SJCRH30 (cell line): ENCODE measurements around the gene TTC28. TPM values are rescaled to one million over a fixed set of nuclear protein-coding genes. Genes with fewer than 3 reads are reported as not detected.

Experiments
- DNase-seq, 2 experiments: peaks; one replicate each; pipeline ENCODE4 v3.0.0-alpha.2; 2015 to 2020
- H3K27ac ChIP-seq: fragments of 250-450 bp; sonication (Bioruptor Pico); 2 replicates; pipeline ENCODE4 v1.5.1; 2020; ENCODE audit warnings: mild to moderate bottlenecking, moderate library complexity
- H3K27me3 ChIP-seq: fragments of 250-450 bp; sonication (Bioruptor Pico); 2 replicates; pipeline ENCODE4 v1.5.1; 2020; ENCODE audit warnings: mild to moderate bottlenecking, moderate library complexity
- H3K36me3 ChIP-seq: fragments of 250-450 bp; sonication (Bioruptor Pico); 2 replicates; pipeline ENCODE4 v1.5.1; 2020; ENCODE audit warnings: mild to moderate bottlenecking, moderate library complexity
- H3K4me1 ChIP-seq: fragments of 250-450 bp; sonication (Bioruptor Pico); 2 replicates; pipeline ENCODE4 v1.5.1; 2020; ENCODE audit warnings: mild to moderate bottlenecking, moderate library complexity
- H3K4me3 ChIP-seq: fragments of 250-450 bp; sonication (Bioruptor Pico); 2 replicates; pipeline ENCODE4 v1.5.1; 2020; ENCODE audit warnings: mild to moderate bottlenecking, moderate library complexity
- H3K9me3 ChIP-seq: fragments of 250-450 bp; sonication (Bioruptor Pico); replicated peaks from 2 replicates; pipeline ENCODE4 v1.5.1; 2020; ENCODE audit warnings: mild to moderate bottlenecking, moderate library complexity
- total RNA-seq: library from RNA; depleted of rRNA; stranded (reverse); fragments of >200 nt; shearing (Covaris generic); gene quantifications from 2 replicates; pipeline ENCODE4 v1.2.3, GENCODE V29; 2014

The TTC28 gene
- total RNA-seq, 1 experiment from 2014 or later, result 12.8 TPM

- Histone ChIP-seq H3K27ac (no peak overlapping the region), H3K4me1 (peaks cover 10% of the 10 kb centered on the region), H3K36me3 (no peaks in the 10 kb centered on the region), H3K4me3 (no peak overlapping the region), H3K27me3 (no peaks in the 10 kb centered on the region), H3K9me3 (no peaks in the 10 kb centered on the region)
- no peak for DNase-seq
These were observed 687.9 kb downstream of the TTC28 start for GRCh38 chr22:27991586-27992293.

DNA sequence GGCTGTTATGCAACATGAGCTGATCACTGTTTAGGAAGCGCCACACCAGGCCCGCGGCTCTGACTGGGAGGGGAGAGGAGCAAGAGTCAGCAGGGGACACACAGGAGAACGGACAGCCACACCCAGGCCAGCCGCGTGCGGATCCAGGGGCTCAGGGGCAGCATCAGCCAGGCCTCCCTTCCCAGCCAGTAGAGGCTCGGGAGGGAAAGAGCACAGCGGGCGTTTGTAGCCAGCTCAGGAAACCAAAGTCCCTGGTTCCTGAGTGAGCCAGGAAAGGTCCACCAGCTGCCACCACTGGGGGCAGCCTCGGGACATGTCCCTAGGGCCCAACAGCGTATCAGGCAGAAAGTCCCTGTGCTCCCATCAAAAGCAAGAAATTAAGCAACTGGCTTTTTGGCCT lies 688.8 kb downstream of the TTC28 start:
- no peak overlapping the region for H3K27ac ChIP-seq
- peak in 1 of 2 experiments; percentile 22 for DNase-seq
- no peaks in the 10 kb centered on the region for H3K9me3 ChIP-seq
- no peak overlapping the region for H3K4me3 ChIP-seq
- H3K27me3 ChIP-seq, result no peaks in the 10 kb centered on the region
- no peaks in the 10 kb centered on the region for H3K36me3 ChIP-seq
- peaks cover 11% of the 10 kb centered on the region for H3K4me1 ChIP-seq

GRCh38 chr22:27990451-27990840 lies 689.2 kb downstream of the TTC28 start:
- Histone ChIP-seq H3K4me3 (no peak overlapping the region), H3K27ac (no peak overlapping the region), H3K9me3 (no peaks in the 10 kb centered on the region), H3K27me3 (no peaks in the 10 kb centered on the region), H3K4me1 (peaks cover 11% of the 10 kb centered on the region), H3K36me3 (no peaks in the 10 kb centered on the region)
- no peak for DNase-seq

GRCh38 chr22:27989758-27990450 lies 689.7 kb downstream of the TTC28 start:
- no peak for DNase-seq
- no peak overlapping the region for H3K27ac ChIP-seq
- H3K4me1 ChIP-seq, result peaks cover 11% of the 10 kb centered on the region
- no peaks in the 10 kb centered on the region for H3K36me3 ChIP-seq
- no peak overlapping the region for H3K4me3 ChIP-seq
- H3K9me3 ChIP-seq, result no peaks in the 10 kb centered on the region
- no peaks in the 10 kb centered on the region for H3K27me3 ChIP-seq

DNA sequence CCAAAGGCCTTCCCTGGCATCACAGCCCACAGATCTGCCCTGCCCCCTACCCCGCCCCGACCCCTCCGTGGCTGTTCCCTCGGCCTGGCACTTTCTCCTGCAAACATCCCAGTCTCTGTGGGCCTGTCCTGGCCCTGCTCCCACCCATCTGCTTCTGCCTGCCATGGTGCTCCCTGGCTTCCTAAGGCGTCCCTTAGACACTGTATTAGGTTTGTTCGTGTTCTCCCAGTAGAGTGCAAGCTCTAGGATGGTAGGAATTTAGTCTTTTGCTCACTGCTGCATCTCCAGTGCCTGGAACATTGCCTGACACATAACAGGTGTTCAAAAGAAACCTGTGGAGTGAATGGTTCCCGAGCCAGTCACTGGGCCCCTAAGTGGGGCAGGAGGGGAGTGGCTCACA lies 690.9 kb downstream of the TTC28 start:
- Histone ChIP-seq H3K9me3 (no peaks in the 10 kb centered on the region), H3K4me1 (peaks cover 11% of the 10 kb centered on the region), H3K27me3 (no peaks in the 10 kb centered on the region), H3K27ac (no peak overlapping the region), H3K36me3 (no peaks in the 10 kb centered on the region), H3K4me3 (no peak overlapping the region)
- no peak for DNase-seq

DNA sequence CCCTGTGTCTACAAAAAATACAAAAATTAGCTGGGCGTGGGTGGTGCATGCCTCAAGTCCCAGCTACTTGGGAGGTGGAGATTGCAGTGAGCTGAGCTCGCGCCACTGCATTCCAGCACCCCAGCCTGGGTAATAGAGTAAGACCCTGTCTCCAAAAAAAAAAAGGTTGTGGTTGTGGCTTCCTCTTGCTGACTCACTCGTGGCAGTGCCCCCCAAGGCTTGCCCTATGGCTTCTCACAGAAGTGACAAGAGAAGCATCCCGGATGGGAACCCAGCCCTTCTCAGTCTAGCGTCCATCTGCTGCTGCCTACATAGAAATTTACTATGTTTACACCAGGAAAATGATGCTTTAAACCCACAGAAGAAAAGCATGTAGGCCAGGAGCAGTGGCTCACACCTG lies 692.1 kb downstream of the TTC28 start:
- Histone ChIP-seq H3K9me3 (no peaks in the 10 kb centered on the region), H3K27me3 (no peaks in the 10 kb centered on the region), H3K27ac (peak overlapping the region; percentile 47; the same call in 1 of the 2 replicates), H3K4me1 (peaks cover 11% of the 10 kb centered on the region), H3K4me3 (no peak overlapping the region), H3K36me3 (peaks cover 3% of the 10 kb centered on the region; the same call in 1 of the 2 replicates)
- peak; percentile 74 to 83 for DNase-seq

- DNase-seq, result no peak
- Histone ChIP-seq H3K4me1 (peaks cover 11% of the 10 kb centered on the region), H3K9me3 (no peaks in the 10 kb centered on the region), H3K36me3 (peaks cover 3% of the 10 kb centered on the region; the same call in 1 of the 2 replicates), H3K27me3 (no peaks in the 10 kb centered on the region), H3K4me3 (no peak overlapping the region), H3K27ac (peak overlapping the region; percentile 47; the same call in 1 of the 2 replicates)
These were observed 692.7 kb downstream of the TTC28 start for GRCh38 chr22:27986937-27987336.

GRCh38 chr22:27986459-27986858 lies 693.2 kb downstream of the TTC28 start:
- Histone ChIP-seq H3K4me3 (no peak overlapping the region), H3K27ac (no peak overlapping the region), H3K4me1 (peaks cover 11% of the 10 kb centered on the region), H3K9me3 (no peaks in the 10 kb centered on the region), H3K36me3 (peaks cover 3% of the 10 kb centered on the region), H3K27me3 (no peaks in the 10 kb centered on the region)
- DNase-seq, result no peak

- no peak for DNase-seq
- no peak overlapping the region for H3K27ac ChIP-seq
- no peaks in the 10 kb centered on the region for H3K27me3 ChIP-seq
- no peaks in the 10 kb centered on the region for H3K9me3 ChIP-seq
- no peak overlapping the region for H3K4me3 ChIP-seq
- H3K36me3 ChIP-seq, result peaks cover 3% of the 10 kb centered on the region
- H3K4me1 ChIP-seq, result peaks cover 11% of the 10 kb centered on the region
These were observed 694.0 kb downstream of the TTC28 start for GRCh38 chr22:27985323-27986275.

- Histone ChIP-seq H3K27me3 (no peaks in the 10 kb centered on the region), H3K27ac (no peak overlapping the region), H3K4me1 (peaks cover 11% of the 10 kb centered on the region), H3K4me3 (no peak overlapping the region), H3K36me3 (peaks cover 3% of the 10 kb centered on the region), H3K9me3 (no peaks in the 10 kb centered on the region)
- DNase-seq, result no peak
These were observed 694.9 kb downstream of the TTC28 start for GRCh38 chr22:27984723-27985122.

DNA sequence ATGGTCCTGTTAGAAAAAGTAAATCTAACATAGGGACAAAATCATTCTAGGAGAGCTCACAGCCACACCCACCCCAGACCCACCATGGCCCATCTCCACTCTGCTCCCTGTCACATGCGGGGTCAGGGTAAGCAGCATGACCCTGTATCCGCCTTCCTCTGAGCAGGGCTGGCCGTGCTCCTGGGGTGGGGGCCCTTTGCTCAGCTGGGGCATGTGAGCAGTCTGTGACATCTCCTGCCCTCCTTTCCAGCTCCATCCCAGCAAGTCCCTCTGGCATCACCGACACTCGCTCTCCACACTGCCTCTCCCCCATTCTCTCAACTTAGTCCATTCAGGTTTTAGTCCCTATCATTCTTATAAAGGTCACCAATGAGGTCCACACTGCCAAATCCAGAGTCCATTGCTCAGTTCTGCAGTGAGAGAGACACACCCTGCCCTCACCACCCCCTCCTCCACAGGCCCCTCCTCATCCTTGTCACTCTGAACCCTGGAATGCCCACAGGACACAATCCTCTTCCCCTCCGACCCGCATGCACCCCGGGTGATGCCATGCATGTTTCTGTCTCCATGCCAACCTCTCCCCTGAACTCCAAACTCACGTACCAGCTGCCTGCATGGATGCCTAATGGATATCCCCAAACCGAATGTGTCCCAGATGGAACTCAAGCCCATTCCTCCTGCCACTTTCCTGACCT lies 695.5 kb downstream of the TTC28 start:
- H3K36me3 ChIP-seq, result peaks cover 3% of the 10 kb centered on the region
- no peak overlapping the region for H3K27ac ChIP-seq
- no peak for DNase-seq
- peaks cover 11% of the 10 kb centered on the region for H3K4me1 ChIP-seq
- no peaks in the 10 kb centered on the region for H3K9me3 ChIP-seq
- H3K27me3 ChIP-seq, result no peaks in the 10 kb centered on the region
- H3K4me3 ChIP-seq, result no peak overlapping the region

GRCh38 chr22:27983361-27983791 lies 696.3 kb downstream of the TTC28 start:
- peaks cover 3% of the 10 kb centered on the region for H3K36me3 ChIP-seq
- DNase-seq, result no peak

DNA sequence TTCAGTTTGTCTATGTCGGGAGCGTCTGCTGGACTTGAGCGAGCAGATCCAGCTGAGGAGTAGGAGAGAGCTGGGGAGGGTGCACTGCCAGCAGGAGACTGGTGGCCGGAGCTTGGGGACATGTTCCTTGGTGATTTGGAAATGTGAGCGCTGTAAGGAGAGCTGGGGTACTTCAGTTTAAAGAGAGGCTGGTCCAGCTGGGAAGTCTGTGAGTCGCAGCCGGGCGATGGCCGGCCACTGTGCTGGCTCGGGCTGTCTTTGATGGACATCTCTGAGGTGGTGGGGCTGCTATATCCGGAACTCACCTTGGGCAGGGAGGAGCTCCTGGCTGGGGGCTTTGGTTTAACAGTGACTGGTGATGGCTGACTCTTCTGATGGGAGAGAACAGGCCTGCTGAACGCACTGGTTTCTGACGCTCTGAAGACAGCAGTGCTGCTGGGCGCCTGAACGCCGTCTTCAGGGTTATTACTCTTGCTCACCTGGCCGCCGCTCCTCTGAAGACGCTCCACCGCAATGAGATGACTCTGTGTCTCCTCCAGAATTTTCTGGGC lies 696.9 kb downstream of the TTC28 start:
- no peaks in the 10 kb centered on the region for H3K27me3 ChIP-seq
- H3K36me3 ChIP-seq, result peaks cover 3% of the 10 kb centered on the region
- no peak for DNase-seq
- H3K4me1 ChIP-seq, result peaks cover 7% of the 10 kb centered on the region
- H3K9me3 ChIP-seq, result no peaks in the 10 kb centered on the region
- no peak overlapping the region for H3K4me3 ChIP-seq
- no peak overlapping the region for H3K27ac ChIP-seq

More at GRCh38 chr22:27983361-27983791, 696.3 kb downstream of the TTC28 start:
- Histone ChIP-seq H3K27me3 (no peaks in the 10 kb centered on the region), H3K4me3 (no peak overlapping the region), H3K27ac (no peak overlapping the region), H3K9me3 (no peaks in the 10 kb centered on the region), H3K4me1 (peaks cover 11% of the 10 kb centered on the region)

DNA sequence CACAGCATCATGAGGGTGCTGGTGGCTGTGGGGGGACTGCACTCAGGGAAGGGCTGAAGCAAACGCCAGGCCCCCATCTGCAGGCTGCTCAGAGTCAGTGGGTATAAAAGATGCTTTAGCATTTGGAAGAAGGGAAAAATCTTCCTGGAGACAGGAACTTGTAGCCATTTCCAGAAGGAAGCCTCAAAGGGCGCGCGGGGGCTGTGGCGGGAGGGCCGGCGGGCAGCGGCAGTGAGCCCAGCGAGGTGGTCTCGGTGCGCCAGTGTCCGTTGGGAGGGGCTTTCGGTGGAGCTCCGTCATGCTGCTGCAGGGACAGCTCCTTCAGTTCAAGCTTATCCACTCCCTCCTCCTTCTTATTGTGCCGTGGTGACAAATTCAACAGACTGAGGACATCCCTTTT lies 697.5 kb downstream of the TTC28 start:
- Histone ChIP-seq H3K27me3 (no peaks in the 10 kb centered on the region), H3K27ac (no peak overlapping the region), H3K4me3 (no peak overlapping the region), H3K4me1 (peaks cover 4% of the 10 kb centered on the region), H3K36me3 (peaks cover 3% of the 10 kb centered on the region), H3K9me3 (no peaks in the 10 kb centered on the region)
- no peak for DNase-seq
